ENCODE data around the gene CCDC141.

The CCDC141 gene

DNA sequence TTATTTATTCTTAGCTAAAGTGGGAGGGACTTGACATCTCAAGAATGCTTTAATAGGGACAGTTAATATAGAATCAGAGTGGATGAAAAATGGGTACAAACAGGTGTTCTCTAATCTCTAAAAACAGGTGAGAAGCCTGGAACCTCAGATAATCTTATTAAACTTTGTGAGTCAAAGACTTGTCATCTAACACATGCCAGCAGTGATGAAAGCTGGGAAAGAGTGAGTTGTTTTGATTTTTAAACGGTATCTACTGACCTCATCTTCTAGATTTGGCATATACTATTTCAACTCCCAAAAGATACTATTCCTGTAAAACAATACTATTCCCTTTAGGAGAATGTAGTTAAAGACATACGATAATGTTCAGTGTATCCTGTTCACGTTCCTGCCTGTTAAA lies 103.4 kb downstream of the CCDC141 start:
- Histone ChIP-seq H3K27me3 (no peaks in the 10 kb centered on the region), H3K9me3 (no peaks in the 10 kb centered on the region)
- TF ChIP-seq CTCF (IDR thresholded peaks at IDR 0.05), result no peak

GRCh38 chr2:178943745-178944144 lies 106.2 kb downstream of the CCDC141 start:
- no peak overlapping the region for H3K4me3 ChIP-seq (ENCODE audit: low read depth in 1 of 2, low read length in 1 of 2)
- H3K27ac ChIP-seq, result no peak overlapping the region
- no peaks in the 10 kb centered on the region for H3K36me3 ChIP-seq
- TF ChIP-seq CTCF (IDR thresholded peaks at IDR 0.05), result no peak
- no peaks in the 10 kb centered on the region for H3K27me3 ChIP-seq
- no peaks in the 10 kb centered on the region for H3K9me3 ChIP-seq
- no peaks in the 10 kb centered on the region for H3K4me1 ChIP-seq (ENCODE audit: control insufficient read depth in 1 of 2, insufficient read depth in 1 of 2, low read depth in 1 of 2, low read length in 1 of 2)

More for the DNA sequence above, 103.4 kb downstream of the CCDC141 start:
- no peaks in the 10 kb centered on the region for H3K36me3 ChIP-seq
- H3K27ac ChIP-seq, result no peak overlapping the region
- H3K4me3 ChIP-seq (ENCODE audit: low read depth in 1 of 2, low read length in 1 of 2), result no peak overlapping the region
- no peaks in the 10 kb centered on the region for H3K4me1 ChIP-seq (ENCODE audit: control insufficient read depth in 1 of 2, insufficient read depth in 1 of 2, low read depth in 1 of 2, low read length in 1 of 2)

GRCh38 chr2:178934571-178934970 lies 115.4 kb downstream of the CCDC141 start:
- Histone ChIP-seq H3K4me1 (ENCODE audit: control insufficient read depth in 1 of 2, insufficient read depth in 1 of 2, low read depth in 1 of 2, low read length in 1 of 2) (no peaks in the 10 kb centered on the region), H3K4me3 (ENCODE audit: low read depth in 1 of 2, low read length in 1 of 2) (no peak overlapping the region), H3K27ac (no peak overlapping the region), H3K36me3 (no peaks in the 10 kb centered on the region), H3K9me3 (no peaks in the 10 kb centered on the region), H3K27me3 (no peaks in the 10 kb centered on the region)
- TF ChIP-seq CTCF (IDR thresholded peaks at IDR 0.05), result no peak

DNA sequence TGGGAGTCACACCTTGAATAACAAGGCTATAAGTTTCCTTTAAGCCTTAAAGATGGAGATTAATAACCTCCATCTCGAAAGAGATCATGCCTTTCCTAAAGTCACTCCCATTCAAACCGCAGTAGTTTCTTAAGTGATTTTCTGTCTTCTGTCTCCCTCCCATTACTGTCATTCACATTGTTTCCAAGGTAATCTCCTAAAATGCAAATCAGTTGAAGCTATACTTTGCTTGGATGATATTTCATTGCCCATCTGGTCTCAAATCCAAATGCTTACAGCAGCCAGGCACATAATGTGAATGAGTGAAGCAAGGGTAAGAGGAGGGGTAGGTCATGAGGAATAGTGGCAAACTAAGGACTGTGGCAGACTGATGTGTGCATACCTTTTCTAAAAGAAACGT lies 116.4 kb downstream of the CCDC141 start:
- Histone ChIP-seq H3K36me3 (no peaks in the 10 kb centered on the region), H3K9me3 (no peaks in the 10 kb centered on the region), H3K27ac (no peak overlapping the region), H3K4me1 (ENCODE audit: control insufficient read depth in 1 of 2, insufficient read depth in 1 of 2, low read depth in 1 of 2, low read length in 1 of 2) (no peaks in the 10 kb centered on the region), H3K27me3 (no peaks in the 10 kb centered on the region), H3K4me3 (ENCODE audit: low read depth in 1 of 2, low read length in 1 of 2) (no peak overlapping the region)
- TF ChIP-seq CTCF (IDR thresholded peaks at IDR 0.05), result no peak

- Histone ChIP-seq H3K27me3 (no peaks in the 10 kb centered on the region), H3K27ac (no peak overlapping the region), H3K36me3 (no peaks in the 10 kb centered on the region), H3K4me1 (ENCODE audit: control insufficient read depth in 1 of 2, insufficient read depth in 1 of 2, low read depth in 1 of 2, low read length in 1 of 2) (no peaks in the 10 kb centered on the region), H3K4me3 (ENCODE audit: low read depth in 1 of 2, low read length in 1 of 2) (no peak overlapping the region), H3K9me3 (no peaks in the 10 kb centered on the region)
- TF ChIP-seq CTCF (IDR thresholded peaks at IDR 0.05), result no peak
These were observed 121.9 kb downstream of the CCDC141 start for GRCh38 chr2:178928077-178928476.

DNA sequence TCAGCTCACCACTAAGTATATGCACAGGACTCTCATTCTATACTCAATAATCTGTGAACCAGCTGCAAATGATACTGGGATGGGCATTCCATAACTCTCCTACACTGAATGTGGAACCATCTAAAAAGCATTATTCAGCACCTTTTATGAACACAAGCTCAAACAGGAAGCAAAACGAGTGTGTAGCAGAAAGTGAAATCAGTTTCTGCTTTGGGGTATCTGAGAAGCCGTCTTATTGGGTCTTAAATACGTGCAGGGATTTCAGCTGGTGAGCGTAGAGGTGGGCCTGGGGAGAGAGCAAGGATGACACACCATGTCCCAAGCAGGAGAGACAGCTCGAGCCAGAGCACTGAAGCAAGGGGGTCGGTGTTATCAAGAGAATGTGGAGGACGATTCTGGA lies 122.8 kb downstream of the CCDC141 start:
- Histone ChIP-seq H3K9me3 (no peaks in the 10 kb centered on the region), H3K27me3 (no peaks in the 10 kb centered on the region), H3K4me3 (ENCODE audit: low read depth in 1 of 2, low read length in 1 of 2) (no peak overlapping the region), H3K27ac (no peak overlapping the region), H3K36me3 (no peaks in the 10 kb centered on the region), H3K4me1 (ENCODE audit: control insufficient read depth in 1 of 2, insufficient read depth in 1 of 2, low read depth in 1 of 2, low read length in 1 of 2) (no peaks in the 10 kb centered on the region)
- no peak for TF ChIP-seq CTCF (IDR thresholded peaks at IDR 0.05)
